ENCODE data around the gene NAPB. TPM values are rescaled to one million over a fixed set of nuclear protein-coding genes. Genes with fewer than 3 reads are reported as not detected.

Gene NAPB
- polyA plus RNA-seq, 1 experiment = 3.8 TPM

- Histone ChIP-seq H3K36me3 (ENCODE audit: control insufficient read depth, insufficient read depth, low read length) (no peaks in the 10 kb centered on the region), H3K27me3 (ENCODE audit: control insufficient read depth, insufficient read depth, low read length) (no peaks in the 10 kb centered on the region; the same call in 1 of the 2 replicates), H3K4me3 (ENCODE audit: low read depth, low read length) (no peak overlapping the region)
- no peak for DNase-seq (ENCODE audit: low read depth)
- CTCF ChIA-PET = interaction anchor here (0.9 kb wide), 1 partner anchor 14 kb away, joined by 3 read pairs; no protein-coding TSS in a partner anchor
- POLR2A ChIA-PET = no interaction called here
- TF ChIP-seq CTCF (IDR thresholded peaks at IDR 0.05; ENCODE audit: insufficient read depth, low read depth, low read length) = no peak
Observed at GRCh38 chr20:23456409-23456808, 35.1 kb upstream of the NAPB start.

- ChIA-PET CTCF (no interaction called here), POLR2A (no interaction called here)
- no peaks in the 10 kb centered on the region for H3K36me3 ChIP-seq (ENCODE audit: control insufficient read depth, insufficient read depth, low read length)
- no peak overlapping the region for H3K4me3 ChIP-seq (ENCODE audit: low read depth, low read length)
- H3K27me3 ChIP-seq (ENCODE audit: control insufficient read depth, insufficient read depth, low read length) = no peaks in the 10 kb centered on the region; the same call in 1 of the 2 replicates
- no peak for TF ChIP-seq CTCF (IDR thresholded peaks at IDR 0.05; ENCODE audit: insufficient read depth, low read depth, low read length)
- no peak for DNase-seq (ENCODE audit: low read depth)
Observed at GRCh38 chr20:23455639-23456038, 34.4 kb upstream of the NAPB start.

DNA sequence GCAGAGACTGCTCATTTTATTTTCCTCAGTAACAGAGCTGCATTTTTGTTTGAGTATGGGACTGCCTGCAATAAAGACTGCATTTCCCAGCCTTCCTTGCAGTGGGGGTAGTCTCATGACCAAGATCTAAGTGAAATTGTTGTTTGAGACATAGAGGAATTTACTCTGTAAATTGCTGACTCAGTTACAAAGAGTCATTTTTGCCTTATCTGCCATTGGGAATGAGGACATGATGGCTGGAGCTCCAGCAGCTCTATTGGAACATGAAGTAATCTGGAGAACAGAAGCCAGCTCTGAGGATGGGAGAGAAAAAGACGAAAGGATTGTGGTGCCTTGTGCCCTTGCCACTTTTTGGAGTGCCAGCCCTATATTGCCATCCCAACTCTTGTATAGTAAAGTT lies 33.5 kb upstream of the NAPB start:
- CTCF ChIA-PET = no interaction called here
- no peak for DNase-seq (ENCODE audit: low read depth)
- no peaks in the 10 kb centered on the region for H3K36me3 ChIP-seq (ENCODE audit: control insufficient read depth, insufficient read depth, low read length)
- H3K27me3 ChIP-seq (ENCODE audit: control insufficient read depth, insufficient read depth, low read length) = no peaks in the 10 kb centered on the region; the same call in 1 of the 2 replicates
- H3K4me3 ChIP-seq (ENCODE audit: low read depth, low read length) = no peak overlapping the region
- no peak for TF ChIP-seq CTCF (IDR thresholded peaks at IDR 0.05; ENCODE audit: insufficient read depth, low read depth, low read length)
- POLR2A ChIA-PET = no interaction called here

GRCh38 chr20:23453549-23454543 lies 32.6 kb upstream of the NAPB start:
- DNase-seq (ENCODE audit: low read depth) = no peak
- no peak for TF ChIP-seq CTCF (IDR thresholded peaks at IDR 0.05; ENCODE audit: insufficient read depth, low read depth, low read length)
- ChIA-PET CTCF (interaction anchor here (2.7 kb wide), 1 partner anchor 12 kb away, joined by 8 read pairs; no protein-coding TSS in a partner anchor), POLR2A (no interaction called here)
- H3K4me3 ChIP-seq (ENCODE audit: low read depth, low read length) = no peak overlapping the region
- H3K36me3 ChIP-seq (ENCODE audit: control insufficient read depth, insufficient read depth, low read length) = no peaks in the 10 kb centered on the region
- no peaks in the 10 kb centered on the region; the same call in 1 of the 2 replicates for H3K27me3 ChIP-seq (ENCODE audit: control insufficient read depth, insufficient read depth, low read length)

GRCh38 chr20:23452776-23453175 lies 31.5 kb upstream of the NAPB start, which contains the start of gene CST11:
Gene CST11, minus strand, starts transcription at chr20:23452876. Its CDS starts 65 bp downstream, at chr20:23452811.
- no peaks in the 10 kb centered on the region for H3K36me3 ChIP-seq (ENCODE audit: control insufficient read depth, insufficient read depth, low read length)
- TF ChIP-seq CTCF (IDR thresholded peaks at IDR 0.05; ENCODE audit: insufficient read depth, low read depth, low read length) = no peak
- no peak for DNase-seq (ENCODE audit: low read depth)
- CTCF ChIA-PET = interaction anchor here (2.7 kb wide), 1 partner anchor 11 kb away, joined by 8 read pairs; no protein-coding TSS in a partner anchor
- no peaks in the 10 kb centered on the region; the same call in 1 of the 2 replicates for H3K27me3 ChIP-seq (ENCODE audit: control insufficient read depth, insufficient read depth, low read length)
- POLR2A ChIA-PET = no interaction called here
- H3K4me3 ChIP-seq (ENCODE audit: low read depth, low read length) = no peak within 1 kb of the TSS

All from BJ (cell line).